Prostate gland (tissue), 2 donors: ENCODE measurements around the gene PSMA8.

ENCODE experiments used
- CTCF ChIP-seq, 4 experiments: fragments of 200-600 bp in 2 of 4; fragments of 450-650 bp in 2 of 4; sonication (generic) in 2 of 4; IDR thresholded peaks; 1 replicate in 3 of 4; 2 replicates in 1 of 4; pipeline ENCODE4 v1.5.1; 2016 to 2019; ENCODE audit warnings: antibody characterized with exemption in 4 of 4, mild to moderate bottlenecking in 2 of 4, moderate library complexity in 2 of 4
- POLR2A ChIP-seq: fragments of 450-650 bp; IDR thresholded peaks from one replicate; pipeline ENCODE4 v1.6.1; 2016; ENCODE audit warnings: antibody characterized with exemption, mild to moderate bottlenecking
- POLR2AphosphoS5 ChIP-seq: sonication (generic); formaldehyde crosslinking; IDR thresholded peaks from one replicate; pipeline ENCODE4 v1.6.1; 2017; ENCODE audit warnings: antibody characterized with exemption

- no peak for TF ChIP-seq CTCF (IDR thresholded peaks at IDR 0.05)
- no peak for TF ChIP-seq POLR2AphosphoS5
- no peak for TF ChIP-seq POLR2A
Measured at GRCh38 chr18:26215247-26215970, 81.7 kb downstream of the PSMA8 start.
